Karpas-422 (cell line): ENCODE measurements around the gene FRAS1. TPM values are rescaled to one million over a fixed set of nuclear protein-coding genes. Genes with fewer than 3 reads are reported as not detected.

Source experiments
- DNase-seq: peaks from one replicate; pipeline ENCODE4 v3.0.0-alpha.2; 2015
- H2AFZ ChIP-seq: fragments of 200-600 bp; sonication (generic); 2 replicates; pipeline ENCODE4 v1.6.1; 2014; ENCODE audit warnings: antibody characterized with exemption, low read length, mixed read lengths
- H3K27ac ChIP-seq: fragments of 200-600 bp; sonication (generic); 2 replicates; pipeline ENCODE4 v1.5.1; 2014; ENCODE audit warnings: mild to moderate bottlenecking, low read length, moderate library complexity
- H3K27me3 ChIP-seq: fragments of 200-600 bp; sonication (generic); 2 replicates; pipeline ENCODE4 v1.6.1; 2014; ENCODE audit warnings: low read length, mixed read lengths
- H3K36me3 ChIP-seq: fragments of 200-600 bp; sonication (generic); 2 replicates; pipeline ENCODE4 v1.6.1; 2014; ENCODE audit warnings: low read length, mixed read lengths; ENCODE audit not compliant: insufficient read depth
- H3K4me1 ChIP-seq: fragments of 200-600 bp; sonication (generic); 2 replicates; pipeline ENCODE4 v1.6.1; 2014; ENCODE audit warnings: mild to moderate bottlenecking, low read length, mixed read lengths
- H3K4me2 ChIP-seq: fragments of 200-600 bp; sonication (generic); 2 replicates; pipeline ENCODE4 v1.6.1; 2014; ENCODE audit warnings: low read length, low read depth, mild to moderate bottlenecking; ENCODE audit not compliant: poor library complexity, severe bottlenecking
- H3K4me3 ChIP-seq: fragments of 200-600 bp; sonication (generic); 2 replicates; pipeline ENCODE4 v1.5.1; 2014; ENCODE audit warnings: mild to moderate bottlenecking, antibody characterized with exemption, low read length, mixed read lengths
- H3K79me2 ChIP-seq: fragments of 200-600 bp; sonication (generic); 2 replicates; pipeline ENCODE4 v1.6.1; 2014; ENCODE audit warnings: mild to moderate bottlenecking, low read length, mixed read lengths
- H3K9ac ChIP-seq: fragments of 200-600 bp; sonication (generic); 2 replicates; pipeline ENCODE4 v1.6.0; 2014; ENCODE audit warnings: low read length
- H3K9me2 ChIP-seq: fragments of 200-600 bp; sonication (generic), shearing (Covaris generic); replicated peaks from 2 replicates; pipeline ENCODE4 v1.6.0; 2014; ENCODE audit warnings: mild to moderate bottlenecking, low read length, moderate library complexity; ENCODE audit not compliant: insufficient read depth
- H3K9me3 ChIP-seq: fragments of 300-700, 200-600 bp; sonication (generic); 2 replicates; pipeline ENCODE4 v1.6.1; 2014; ENCODE audit warnings: low read length, mixed read lengths
- H4K20me1 ChIP-seq: fragments of 200-600 bp; sonication (generic); 2 replicates; pipeline ENCODE4 v1.6.1; 2014; ENCODE audit warnings: mild to moderate bottlenecking, antibody characterized with exemption, low read length, low read depth; ENCODE audit not compliant: insufficient read depth
- total RNA-seq: library from RNA; depleted of rRNA; stranded (reverse); fragments of >200 nt; shearing (Covaris generic); gene quantifications from 2 replicates; pipeline ENCODE4 v1.2.3, GENCODE V29; 2014; ENCODE audit warnings: low replicate concordance

FRAS1 gene
- total RNA-seq, 1 experiment from 2014 or later, result not detected

- Histone ChIP-seq H4K20me1 (no peaks in the 10 kb centered on the region), H3K9me2 (no peaks in the 10 kb centered on the region), H3K4me2 (no peak overlapping the region), H2AFZ (no peak overlapping the region), H3K9ac (no peak overlapping the region), H3K27ac (no peak overlapping the region), H3K9me3 (no peaks in the 10 kb centered on the region), H3K4me1 (no peaks in the 10 kb centered on the region), H3K36me3 (no peaks in the 10 kb centered on the region), H3K79me2 (no peaks in the 10 kb centered on the region), H3K27me3 (no peaks in the 10 kb centered on the region), H3K4me3 (no peak overlapping the region)
- no peak for DNase-seq
Measured at GRCh38 chr4:78337244-78338020, 280.3 kb downstream of the FRAS1 start.

- H3K4me3 ChIP-seq, result no peak overlapping the region
- no peaks in the 10 kb centered on the region for H3K27me3 ChIP-seq
- no peak overlapping the region for H2AFZ ChIP-seq
- H3K9me3 ChIP-seq, result no peaks in the 10 kb centered on the region
- no peaks in the 10 kb centered on the region for H3K4me1 ChIP-seq
- no peaks in the 10 kb centered on the region for H3K79me2 ChIP-seq
- H3K4me2 ChIP-seq, result no peak overlapping the region
- no peak overlapping the region for H3K27ac ChIP-seq
- H4K20me1 ChIP-seq, result no peaks in the 10 kb centered on the region
- H3K9me2 ChIP-seq, result no peaks in the 10 kb centered on the region
- H3K36me3 ChIP-seq, result no peaks in the 10 kb centered on the region
- DNase-seq, result no peak
- no peak overlapping the region for H3K9ac ChIP-seq
Measured at GRCh38 chr4:78342125-78342524, 285.0 kb downstream of the FRAS1 start.

- Histone ChIP-seq H3K36me3 (no peaks in the 10 kb centered on the region), H3K4me3 (no peak overlapping the region), H4K20me1 (no peaks in the 10 kb centered on the region), H3K9me3 (no peaks in the 10 kb centered on the region), H3K9ac (no peak overlapping the region), H2AFZ (no peak overlapping the region), H3K9me2 (no peaks in the 10 kb centered on the region), H3K27me3 (no peaks in the 10 kb centered on the region), H3K4me2 (no peak overlapping the region), H3K27ac (no peak overlapping the region), H3K4me1 (no peaks in the 10 kb centered on the region), H3K79me2 (no peaks in the 10 kb centered on the region)
- DNase-seq, result no peak
Measured at GRCh38 chr4:78343682-78344081, 286.6 kb downstream of the FRAS1 start.

GRCh38 chr4:78345237-78345636 lies 288.1 kb downstream of the FRAS1 start:
- Histone ChIP-seq H2AFZ (no peak overlapping the region), H3K27me3 (no peaks in the 10 kb centered on the region), H3K4me3 (no peak overlapping the region), H3K9me3 (no peaks in the 10 kb centered on the region), H3K4me2 (no peak overlapping the region), H3K36me3 (no peaks in the 10 kb centered on the region), H3K9me2 (no peaks in the 10 kb centered on the region), H3K9ac (no peak overlapping the region), H3K27ac (no peak overlapping the region), H3K4me1 (no peaks in the 10 kb centered on the region), H3K79me2 (no peaks in the 10 kb centered on the region), H4K20me1 (no peaks in the 10 kb centered on the region)
- no peak for DNase-seq

GRCh38 chr4:78346222-78346621 lies 289.1 kb downstream of the FRAS1 start:
- Histone ChIP-seq H3K27me3 (no peaks in the 10 kb centered on the region), H3K9me3 (no peaks in the 10 kb centered on the region), H2AFZ (no peak overlapping the region), H3K36me3 (no peaks in the 10 kb centered on the region), H3K4me1 (no peaks in the 10 kb centered on the region), H3K9ac (no peak overlapping the region), H4K20me1 (no peaks in the 10 kb centered on the region), H3K79me2 (no peaks in the 10 kb centered on the region), H3K9me2 (no peaks in the 10 kb centered on the region), H3K4me2 (no peak overlapping the region), H3K27ac (no peak overlapping the region), H3K4me3 (no peak overlapping the region)
- no peak for DNase-seq

- Histone ChIP-seq H2AFZ (no peak overlapping the region), H3K79me2 (no peaks in the 10 kb centered on the region), H4K20me1 (no peaks in the 10 kb centered on the region), H3K36me3 (no peaks in the 10 kb centered on the region), H3K4me2 (no peak overlapping the region), H3K27me3 (no peaks in the 10 kb centered on the region), H3K27ac (no peak overlapping the region), H3K4me3 (no peak overlapping the region), H3K9ac (no peak overlapping the region), H3K4me1 (no peaks in the 10 kb centered on the region), H3K9me2 (no peaks in the 10 kb centered on the region), H3K9me3 (no peaks in the 10 kb centered on the region)
- DNase-seq, result no peak
Measured at GRCh38 chr4:78347527-78347926, 290.4 kb downstream of the FRAS1 start.

- no peaks in the 10 kb centered on the region for H3K9me2 ChIP-seq
- H3K27ac ChIP-seq, result no peak overlapping the region
- H3K9ac ChIP-seq, result no peak overlapping the region
Measured at GRCh38 chr4:78353921-78354320, 296.8 kb downstream of the FRAS1 start.

GRCh38 chr4:78354782-78355181 lies 297.7 kb downstream of the FRAS1 start:
- no peaks in the 10 kb centered on the region for H3K9me2 ChIP-seq
- H2AFZ ChIP-seq, result no peak overlapping the region
- no peak overlapping the region for H3K27ac ChIP-seq
- no peaks in the 10 kb centered on the region for H4K20me1 ChIP-seq
- H3K79me2 ChIP-seq, result no peaks in the 10 kb centered on the region
- H3K4me2 ChIP-seq, result no peak overlapping the region
- H3K4me1 ChIP-seq, result no peaks in the 10 kb centered on the region
- no peaks in the 10 kb centered on the region for H3K36me3 ChIP-seq
- H3K27me3 ChIP-seq, result no peaks in the 10 kb centered on the region
- DNase-seq, result no peak
- no peaks in the 10 kb centered on the region for H3K9me3 ChIP-seq
- no peak overlapping the region for H3K9ac ChIP-seq
- H3K4me3 ChIP-seq, result no peak overlapping the region

More at GRCh38 chr4:78353921-78354320, 296.8 kb downstream of the FRAS1 start:
- no peaks in the 10 kb centered on the region for H3K36me3 ChIP-seq
- no peak overlapping the region for H3K4me3 ChIP-seq
- DNase-seq, result no peak
- H4K20me1 ChIP-seq, result no peaks in the 10 kb centered on the region
- H2AFZ ChIP-seq, result no peak overlapping the region
- no peaks in the 10 kb centered on the region for H3K9me3 ChIP-seq
- no peaks in the 10 kb centered on the region for H3K27me3 ChIP-seq
- H3K4me1 ChIP-seq, result no peaks in the 10 kb centered on the region
- no peak overlapping the region for H3K4me2 ChIP-seq
- no peaks in the 10 kb centered on the region for H3K79me2 ChIP-seq
